Naive thymus-derived CD4-positive, alpha-beta T cell (primary cell): ENCODE measurements around the gene SMIM20. TPM values are rescaled to one million over a fixed set of nuclear protein-coding genes. Genes with fewer than 3 reads are reported as not detected.

Experiments used
- ATAC-seq: fragments of 150-1000 bp; cut with Tn5 transposase; 2 replicates; pipeline ENCODE4 v1.10.0; 2021; ENCODE audit warnings: mild to moderate bottlenecking, moderate library complexity
- CTCF ChIA-PET: fragments of 350-600 bp; sonication (Branson Sonifier 250); formaldehyde crosslinking; loops from one replicate; lab custom pipeline; 2021; ENCODE audit warnings: antibody characterized with exemption; lab: Charles Lee
- POLR2A ChIA-PET: fragments of 350-600 bp; sonication (Branson Sonifier 250); formaldehyde crosslinking; loops from one replicate; lab custom pipeline; 2021; ENCODE audit warnings: antibody characterized with exemption, inconsistent platforms; lab: Charles Lee
- DNase-seq, 9 donors: peaks; one replicate each; pipeline versions ENCODE4 v3.0.0 to v3.0.0-alpha.2; 2020 to 2022; ENCODE audit warnings: mixed read lengths in 1 of 9
- H3K27ac ChIP-seq: one replicate; pipeline ENCODE4 v1.7.0; 2013; ENCODE audit warnings: mild to moderate bottlenecking, low read depth, low read length, moderate library complexity
- H3K27me3 ChIP-seq, 2 donors: one replicate each; pipeline ENCODE4 v1.7.0; 2013; ENCODE audit warnings: low read length in 2 of 2, mild to moderate bottlenecking in 2 of 2, moderate library complexity in 2 of 2; ENCODE audit not compliant: control insufficient read depth in 2 of 2, insufficient read depth in 2 of 2
- H3K36me3 ChIP-seq, 3 experiments: 1 replicate in 2 of 3; 2 replicates in 1 of 3; pipeline ENCODE4 v1.7.0; 2013; ENCODE audit warnings: low read length in 3 of 3, mild to moderate bottlenecking in 3 of 3, moderate library complexity in 1 of 3; ENCODE audit not compliant: insufficient read depth in 3 of 3, control insufficient read depth in 2 of 3
- H3K4me1 ChIP-seq, 2 donors: one replicate each; pipeline ENCODE4 v1.7.0; 2013; ENCODE audit warnings: low read length in 2 of 2, mild to moderate bottlenecking in 2 of 2, moderate library complexity in 1 of 2; ENCODE audit not compliant: control insufficient read depth in 2 of 2, insufficient read depth in 2 of 2
- H3K4me3 ChIP-seq: 2 replicates; pipeline ENCODE4 v1.7.0; 2013; ENCODE audit warnings: mild to moderate bottlenecking, low read length
- H3K9me3 ChIP-seq, 3 experiments: 1 replicate in 2 of 3; 2 replicates in 1 of 3; pipeline ENCODE4 v1.7.0; 2013; ENCODE audit warnings: low read length in 3 of 3; ENCODE audit not compliant: control insufficient read depth in 2 of 3
- H3K27ac Mint-ChIP-seq, 9 donors: one replicate each; pipeline ENCODE4 v1.8.0; 2020 to 2022; ENCODE audit warnings: mixed read lengths in 9 of 9, mild to moderate bottlenecking in 8 of 9, moderate library complexity in 5 of 9, inconsistent platforms in 2 of 9
- H3K27me3 Mint-ChIP-seq, 5 donors: one replicate each; pipeline ENCODE4 v1.8.0; 2021 to 2022; ENCODE audit warnings: mixed read lengths in 5 of 5, mild to moderate bottlenecking in 1 of 5
- H3K36me3 Mint-ChIP-seq, 5 donors: one replicate each; pipeline ENCODE4 v1.8.0; 2020 to 2022; ENCODE audit warnings: mixed read lengths in 5 of 5, mild to moderate bottlenecking in 3 of 5, inconsistent platforms in 1 of 5
- H3K4me1 Mint-ChIP-seq, 7 donors: one replicate each; pipeline ENCODE4 v1.8.0; 2020 to 2022; ENCODE audit warnings: mixed read lengths in 7 of 7, mild to moderate bottlenecking in 3 of 7, inconsistent platforms in 1 of 7
- H3K4me3 Mint-ChIP-seq, 10 donors: one replicate each; pipeline ENCODE4 v1.8.0; 2020 to 2022; ENCODE audit warnings: mild to moderate bottlenecking in 10 of 10, mixed read lengths in 10 of 10, moderate library complexity in 6 of 10, inconsistent platforms in 2 of 10
- H3K9me3 Mint-ChIP-seq, 11 donors: one replicate each; pipeline ENCODE4 v1.8.0; 2020 to 2022; ENCODE audit warnings: mixed read lengths in 11 of 11, mild to moderate bottlenecking in 4 of 11, inconsistent platforms in 1 of 11, moderate library complexity in 1 of 11
- intact Hi-C, 2 donors: fragments of 100-400 bp; cut with micrococcal nuclease; formaldehyde crosslinking; loops; one replicate each; pipeline ENCODE4 v1.15.1; 2023
- polyA plus RNA-seq, 2 donors: library from polyadenylated mRNA; unstranded; fragments of 300-500 nt; fragmentation: Illumina TruSeq; gene quantifications; one replicate each; pipeline ENCODE4 v1.2.3, GENCODE V29; 2021
- total RNA-seq, 6 experiments: library from RNA in 5 of 6; stranded (reverse) in 5 of 6; gene quantifications; 1 replicate in 5 of 6; 2 replicates in 1 of 6; pipeline ENCODE4 v1.2.3 and lab custom pipeline; 2021 to 2026

The SMIM20 gene
- total and polyA plus RNA-seq, 7 experiments from 2014 or later: 11.6 to 67.5 (median 17.8) TPM

DNA sequence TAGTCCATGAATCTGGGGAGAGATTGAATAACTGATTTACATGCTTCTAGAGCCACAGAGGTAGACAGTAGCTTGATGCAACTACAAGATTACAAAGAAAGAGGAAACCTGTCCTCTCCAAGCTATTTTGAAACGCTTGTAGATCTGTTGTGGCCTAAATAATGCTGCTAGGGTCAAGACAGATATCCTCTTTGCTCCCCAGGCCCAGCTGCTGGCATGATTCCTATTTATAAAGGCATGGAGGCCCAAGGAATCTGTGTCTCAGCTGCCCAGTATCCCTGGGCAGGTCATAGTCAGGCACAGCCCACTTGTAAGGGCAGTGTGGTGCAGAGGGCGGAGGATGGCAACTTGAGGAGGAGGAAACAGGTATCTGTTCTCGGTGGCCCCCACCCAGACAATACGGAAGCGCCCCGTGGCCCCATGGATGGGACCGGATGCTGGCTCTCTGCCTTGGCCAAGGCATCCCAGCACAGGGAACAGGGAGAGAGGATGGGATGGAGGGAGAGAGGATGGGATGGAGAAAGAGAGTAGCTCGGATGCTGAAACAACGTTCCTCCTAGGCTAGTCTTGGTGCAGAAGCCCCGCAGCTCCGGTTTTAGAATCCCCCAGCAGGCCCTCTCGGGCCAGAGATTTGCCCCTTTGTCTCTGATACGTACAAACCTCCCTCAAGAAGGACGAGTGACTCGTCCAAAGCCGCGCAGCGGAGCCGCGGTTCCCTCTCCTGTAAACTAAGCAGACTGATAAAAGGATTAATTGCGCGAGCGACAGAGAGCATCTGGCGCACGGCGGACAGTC is 767 bp upstream of the SMIM20 start:
- peak overlapping the region; percentile 86 for H3K4me3 ChIP-seq
- Mint-ChIP-seq H3K27ac (peak overlapping the region; percentile 93 to 99 (median 98)), H3K27me3 (peaks cover 0 to 13% (median 0%) of the 10 kb centered on the region in 5 donors), H3K9me3 (peaks cover 0 to 9% (median 0%) of the 10 kb centered on the region in 11 donors), H3K36me3 (peaks cover 0 to 3% (median 0%) of the 10 kb centered on the region in 5 donors), H3K4me1 (peaks cover 13 to 27% (median 22%) of the 10 kb centered on the region in 7 donors), H3K4me3 (peak overlapping the region; percentile 88 to 99 (median 96))
- peak; percentile 0 for ATAC-seq
- H3K36me3 ChIP-seq: no peaks in the 10 kb centered on the region
- CTCF ChIA-PET: no interaction called here
- H3K4me1 ChIP-seq: peaks cover 11 to 16% of the 10 kb centered on the region in 2 donors
- no peaks in the 10 kb centered on the region for H3K9me3 ChIP-seq
- peak overlapping the region; percentile 82 for H3K27ac ChIP-seq
- POLR2A ChIA-PET: interaction anchor here (0.6 to 2.4 kb wide), 10 partner anchors 25 to 947 kb away, joined by 3 to 26 read pairs (median 4); partner anchors contain the start of gene STIM2
- intact Hi-C loops: loop anchor here (1.0 to 10.0 kb wide), 6 partner anchors 74 to 1331 kb away; partner anchors contain the start of gene DHX15 (in 1 of the 2)
- H3K27me3 ChIP-seq: no peaks in the 10 kb centered on the region
- peak in 6 of 9 donors; percentile 9 to 43 (median 20) for DNase-seq

DNA sequence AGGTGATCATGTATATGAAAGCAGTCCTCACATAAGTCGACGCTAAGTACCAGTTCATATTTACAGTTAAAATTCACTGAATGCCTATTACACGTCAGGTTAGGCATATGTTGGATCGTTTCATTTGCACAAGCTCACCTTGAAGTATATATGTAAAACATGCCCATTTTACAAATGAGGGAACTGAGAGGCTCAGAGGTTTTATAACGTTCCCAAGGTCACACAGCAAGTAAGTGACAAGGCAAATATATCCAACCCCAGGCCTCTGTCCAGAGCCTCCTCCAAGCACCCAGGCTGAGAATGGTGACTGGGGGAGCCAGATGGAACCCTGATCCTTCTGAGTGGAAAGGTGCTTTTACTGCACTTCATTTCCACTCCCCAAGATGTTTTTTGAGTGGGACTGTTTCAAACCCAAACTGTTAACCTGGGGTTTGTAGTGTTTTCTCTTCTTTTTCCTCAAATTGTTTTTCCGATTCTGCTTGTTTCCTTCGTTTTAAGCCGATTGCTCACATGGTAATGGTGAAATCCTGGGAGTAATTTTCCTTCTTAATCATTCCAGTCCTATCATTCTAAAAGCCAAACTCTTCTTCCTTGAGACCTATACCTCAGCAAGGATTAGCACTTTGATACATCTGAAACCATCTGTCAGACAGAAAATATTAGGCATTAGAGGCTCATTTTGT is 791 bp downstream of the SMIM20 start:
- Mint-ChIP-seq H3K9me3 (peaks cover 0 to 2% (median 0%) of the 10 kb centered on the region in 11 donors), H3K4me1 (peaks cover 13 to 31% (median 19%) of the 10 kb centered on the region in 7 donors), H3K27ac (peak overlapping the region; percentile 95 to 99 (median 98)), H3K4me3 (peak overlapping the region; percentile 88 to 99 (median 96)), H3K36me3 (peaks cover 0 to 6% (median 5%) of the 10 kb centered on the region in 5 donors), H3K27me3 (peaks cover 0 to 7% (median 0%) of the 10 kb centered on the region in 5 donors)
- ChIA-PET CTCF (interaction anchor here (0.5 to 0.7 kb wide), 2 partner anchors 66 to 1442 kb away, joined by 3 read pairs; no protein-coding TSS in a partner anchor), POLR2A (interaction anchor here (1.2 to 2.4 kb wide), 6 partner anchors 50 to 946 kb away, joined by 3 to 26 read pairs (median 6); partner anchors contain the start of gene STIM2)
- DNase-seq (no peak), ATAC-seq (no peak)
- H3K27ac ChIP-seq: peak overlapping the region; percentile 82
- no peaks in the 10 kb centered on the region for H3K27me3 ChIP-seq
- no peaks in the 10 kb centered on the region for H3K36me3 ChIP-seq
- peaks cover 11 to 16% of the 10 kb centered on the region in 2 donors for H3K4me1 ChIP-seq
- no peaks in the 10 kb centered on the region for H3K9me3 ChIP-seq
- peak overlapping the region; percentile 86 for H3K4me3 ChIP-seq
- intact Hi-C loops: loop anchor here (1.0 to 10.0 kb wide), 18 partner anchors 24 to 1333 kb away; partner anchors contain the start of genes ANAPC4 (in 2 of the 2), DHX15 (in 2 of the 2), SEPSECS (in 2 of the 2) and ZCCHC4 (in 2 of the 2)

DNA sequence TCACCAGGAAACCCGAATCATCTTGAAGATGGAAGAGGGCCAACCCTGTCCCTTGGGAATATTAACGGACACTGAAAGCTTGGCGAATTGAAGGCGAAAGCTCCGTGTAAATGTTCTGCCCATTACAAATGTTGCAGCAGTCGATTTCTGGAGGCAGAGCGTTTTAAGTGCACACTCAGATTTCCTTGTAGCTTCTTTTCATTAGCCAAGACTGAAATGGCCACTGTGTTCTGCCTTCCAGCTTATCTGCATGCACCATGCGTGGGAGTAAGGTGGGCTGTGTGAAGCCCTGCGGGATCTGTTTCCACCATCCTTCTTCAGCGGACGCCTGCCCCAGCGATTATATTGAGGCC is 1.3 kb downstream of the SMIM20 start:
- H3K27ac Mint-ChIP-seq: peak overlapping the region in 5 of 9 donors; percentile 90 to 99 (median 98)
- H3K27me3 Mint-ChIP-seq: peaks cover 0 to 7% (median 0%) of the 10 kb centered on the region in 5 donors
- no peak for ATAC-seq
- ChIA-PET POLR2A (no interaction called here), CTCF (interaction anchor here (0.5 kb wide), 1 partner anchor 1442 kb away, joined by 3 read pairs; no protein-coding TSS in a partner anchor)
- DNase-seq: no peak
- peaks cover 11 to 16% of the 10 kb centered on the region in 2 donors for H3K4me1 ChIP-seq
- H3K4me1 Mint-ChIP-seq: peaks cover 13 to 35% (median 21%) of the 10 kb centered on the region in 7 donors
- no peak overlapping the region for H3K4me3 ChIP-seq
- H3K4me3 Mint-ChIP-seq: peak overlapping the region; percentile 27 to 99 (median 87)
- no peaks in the 10 kb centered on the region for H3K9me3 ChIP-seq
- H3K27ac ChIP-seq: no peak overlapping the region
- peaks cover 0 to 9% (median 7%) of the 10 kb centered on the region in 5 donors for H3K36me3 Mint-ChIP-seq
- H3K9me3 Mint-ChIP-seq: peaks cover 0 to 1% (median 0%) of the 10 kb centered on the region in 11 donors
- no peaks in the 10 kb centered on the region for H3K36me3 ChIP-seq
- intact Hi-C loops: loop anchor here (2.0 to 10.0 kb wide), 3 partner anchors 23 to 1099 kb away; no protein-coding TSS in a partner anchor
- no peaks in the 10 kb centered on the region for H3K27me3 ChIP-seq

DNA sequence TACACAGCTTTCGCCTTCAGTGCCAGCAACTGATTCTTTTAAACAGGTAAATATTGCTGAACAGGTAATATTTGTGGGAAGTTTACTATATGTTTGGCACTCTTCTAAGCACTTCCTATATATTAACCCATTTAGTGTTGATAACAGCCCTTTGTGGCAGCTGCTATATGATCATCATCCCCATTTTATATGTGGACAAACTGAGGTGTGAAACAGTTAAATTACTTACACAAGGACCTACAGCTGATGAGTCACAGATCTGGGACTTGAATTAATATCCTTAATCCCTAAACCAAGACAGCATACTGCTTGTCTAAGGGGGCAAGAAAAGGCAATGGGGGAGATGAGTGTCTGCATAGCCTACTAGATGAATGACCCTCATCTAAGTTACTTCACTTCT is 2.9 kb downstream of the SMIM20 start:
- H3K9me3 ChIP-seq: no peaks in the 10 kb centered on the region
- H3K4me3 ChIP-seq: no peak overlapping the region
- Mint-ChIP-seq H3K9me3 (peaks cover 0 to 1% (median 0%) of the 10 kb centered on the region in 11 donors), H3K4me3 (no peak overlapping the region), H3K36me3 (peaks cover 8 to 21% (median 15%) of the 10 kb centered on the region in 5 donors), H3K4me1 (peaks cover 18 to 47% (median 24%) of the 10 kb centered on the region in 7 donors), H3K27me3 (peaks cover 0 to 6% (median 0%) of the 10 kb centered on the region in 5 donors), H3K27ac (no peak overlapping the region)
- CTCF ChIA-PET: interaction anchor here (0.8 kb wide), 1 partner anchor 69 kb away, joined by 3 read pairs; no protein-coding TSS in a partner anchor
- ATAC-seq (no peak), DNase-seq (no peak)
- no peaks in the 10 kb centered on the region for H3K27me3 ChIP-seq
- H3K36me3 ChIP-seq: peaks cover 0 to 4% (median 0%) of the 10 kb centered on the region in 3 experiments
- POLR2A ChIA-PET: interaction anchor here (0.6 kb wide), 1 partner anchor 56 kb away, joined by 4 read pairs; no protein-coding TSS in a partner anchor
- peaks cover 11 to 16% of the 10 kb centered on the region in 2 donors for H3K4me1 ChIP-seq
- H3K27ac ChIP-seq: no peak overlapping the region
- intact Hi-C loops: loop anchor here (10.0 kb wide), 2 partner anchors 152 to 1098 kb away; no protein-coding TSS in a partner anchor

DNA sequence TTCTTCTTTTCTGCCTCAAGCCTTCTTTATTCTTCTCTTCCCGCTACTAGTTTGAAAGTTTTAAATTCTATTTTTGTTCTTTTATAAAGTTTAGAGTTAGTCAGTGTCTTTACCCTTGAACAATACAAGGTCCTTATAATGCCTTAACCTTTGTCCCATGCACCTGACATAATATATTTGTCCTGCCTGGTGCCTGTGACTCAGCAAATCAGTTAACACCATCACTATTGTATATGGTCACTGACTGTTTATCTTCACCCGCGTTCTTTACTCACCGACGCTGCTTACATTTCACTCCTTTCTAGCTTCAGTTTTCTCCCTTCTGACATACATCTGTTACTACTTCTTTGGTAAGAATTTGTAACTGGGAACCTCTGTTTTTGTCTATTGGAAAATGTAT is 5.7 kb downstream of the SMIM20 start:
- Mint-ChIP-seq H3K9me3 (peaks cover 0 to 1% (median 0%) of the 10 kb centered on the region in 11 donors), H3K4me3 (no peak overlapping the region), H3K27me3 (no peaks in the 10 kb centered on the region), H3K36me3 (peaks cover 8 to 32% (median 15%) of the 10 kb centered on the region in 5 donors), H3K4me1 (peaks cover 10 to 37% (median 13%) of the 10 kb centered on the region in 7 donors), H3K27ac (peak overlapping the region in 1 of 9 donors; percentile 40)
- Histone ChIP-seq H3K4me1 (peaks cover 2 to 5% of the 10 kb centered on the region in 2 donors), H3K4me3 (no peak overlapping the region), H3K36me3 (peaks cover 0 to 10% (median 0%) of the 10 kb centered on the region in 3 experiments), H3K27ac (no peak overlapping the region), H3K9me3 (no peaks in the 10 kb centered on the region), H3K27me3 (no peaks in the 10 kb centered on the region)
- DNase-seq (no peak), ATAC-seq (no peak)
- intact Hi-C loops: loop anchor here (10.0 kb wide), 2 partner anchors 155 to 1095 kb away; no protein-coding TSS in a partner anchor
- ChIA-PET POLR2A (interaction anchor here (0.9 kb wide), 1 partner anchor 58 kb away, joined by 5 read pairs; no protein-coding TSS in a partner anchor), CTCF (no interaction called here)
